ENCODE measurements around the gene FLNB.
"Not testable (repeated sequence)": the region's sequence is repeated elsewhere in the genome, so short reads cannot be mapped to it uniquely, and the experiment has no call there.

The FLNB gene

DNA sequence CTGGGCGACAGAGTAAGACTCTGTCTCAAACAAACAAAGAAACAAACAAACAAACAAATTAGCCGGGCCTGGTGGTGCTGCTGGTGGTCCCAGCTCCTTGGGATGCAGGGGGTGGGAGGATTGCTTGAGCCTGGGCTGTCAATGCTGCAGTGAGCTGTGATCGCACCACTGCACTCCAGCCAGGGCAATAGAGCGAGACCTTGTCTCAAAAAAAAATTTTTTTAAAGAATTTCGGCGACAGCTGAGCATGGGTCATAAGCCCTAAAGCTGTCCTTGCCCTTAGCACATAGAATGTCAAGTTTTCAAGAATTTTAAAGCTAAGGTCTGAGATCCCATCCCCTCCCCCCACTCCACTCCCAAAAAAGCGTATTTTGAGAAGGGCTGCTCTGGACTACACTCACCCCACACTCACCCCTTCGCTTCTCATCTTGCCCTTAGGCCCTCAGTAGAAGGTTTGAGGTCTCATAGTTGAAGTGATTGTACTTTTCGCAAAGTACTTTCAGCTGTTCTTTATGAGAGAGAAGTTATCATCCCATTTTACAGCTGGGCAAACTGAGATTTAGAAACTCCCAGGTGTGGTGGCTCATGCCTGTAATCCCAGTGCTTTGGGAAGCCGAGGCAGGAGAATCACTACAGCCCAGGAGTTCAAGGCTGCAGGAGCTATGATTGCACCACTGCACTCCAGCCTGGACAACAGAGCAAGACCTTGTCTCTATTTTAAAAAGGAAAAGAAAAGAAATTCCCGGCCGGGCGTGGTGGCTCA lies 34.3 kb upstream of the FLNB start:
- Mint-ChIP-seq H3K27me3 (no peaks in the 10 kb centered on the region), H3K36me3 (ENCODE audit: low read depth) (no peaks in the 10 kb centered on the region), H3K4me3 (no peak overlapping the region), H3K9me3 (no peaks in the 10 kb centered on the region), H3K27ac (no peak overlapping the region), H3K4me1 (ENCODE audit: low read depth) (no peaks in the 10 kb centered on the region)
- DNase-seq = no peak

DNA sequence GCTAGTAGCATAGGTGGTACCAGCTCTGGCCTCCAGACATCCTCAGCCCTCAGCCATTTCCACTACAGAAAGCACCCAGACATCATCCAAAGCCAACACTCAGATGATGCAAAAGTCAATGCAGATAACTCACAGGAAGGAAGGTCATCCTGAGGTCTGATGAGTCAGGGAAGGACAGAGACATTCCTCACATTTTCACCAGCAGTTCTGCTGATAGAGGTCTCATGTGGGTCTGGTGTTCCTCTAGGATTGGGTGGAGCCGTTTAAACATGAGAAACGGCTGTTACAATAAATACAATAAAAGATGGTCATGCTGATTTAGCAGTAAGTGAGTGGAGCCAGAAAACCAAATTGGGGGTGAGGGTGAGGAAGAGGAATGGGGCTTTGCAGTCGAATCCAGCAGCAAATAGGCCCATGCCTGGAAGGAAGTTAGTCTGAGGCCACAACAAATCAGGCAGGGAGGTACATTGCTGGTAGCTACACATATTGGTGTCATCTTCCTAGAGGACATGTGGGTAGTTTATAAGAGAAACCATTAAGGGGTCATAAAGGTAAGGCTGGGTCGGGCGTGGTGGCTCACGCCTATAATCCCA lies 33.3 kb upstream of the FLNB start:
- H3K27ac Mint-ChIP-seq = no peak overlapping the region
- H3K27me3 Mint-ChIP-seq = no peaks in the 10 kb centered on the region
- H3K9me3 Mint-ChIP-seq = no peaks in the 10 kb centered on the region
- no peaks in the 10 kb centered on the region for H3K36me3 Mint-ChIP-seq (ENCODE audit: low read depth)
- DNase-seq = no peak
- no peaks in the 10 kb centered on the region for H3K4me1 Mint-ChIP-seq (ENCODE audit: low read depth)
- H3K4me3 Mint-ChIP-seq = no peak overlapping the region

DNA sequence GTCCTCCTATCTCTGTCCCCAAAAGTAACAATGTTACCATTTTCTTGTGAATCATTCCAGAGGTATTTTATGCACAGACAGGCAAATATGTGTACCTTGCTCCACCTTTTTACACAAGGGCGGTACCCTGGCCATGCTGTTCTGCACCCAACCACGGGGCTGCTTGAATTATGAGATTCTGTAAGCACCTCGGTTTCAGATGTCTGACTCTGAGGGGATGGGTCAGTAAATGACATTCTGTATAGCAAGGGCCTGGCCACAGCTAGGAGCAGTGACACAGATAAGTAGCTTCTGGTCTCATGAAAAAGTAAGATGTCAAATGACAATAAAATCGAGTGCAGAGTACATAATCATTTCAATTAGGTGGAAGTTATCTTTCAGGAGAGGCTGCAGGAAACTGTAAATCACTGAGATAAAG lies 30.4 kb upstream of the FLNB start:
- no peak overlapping the region for H3K4me3 Mint-ChIP-seq

DNA sequence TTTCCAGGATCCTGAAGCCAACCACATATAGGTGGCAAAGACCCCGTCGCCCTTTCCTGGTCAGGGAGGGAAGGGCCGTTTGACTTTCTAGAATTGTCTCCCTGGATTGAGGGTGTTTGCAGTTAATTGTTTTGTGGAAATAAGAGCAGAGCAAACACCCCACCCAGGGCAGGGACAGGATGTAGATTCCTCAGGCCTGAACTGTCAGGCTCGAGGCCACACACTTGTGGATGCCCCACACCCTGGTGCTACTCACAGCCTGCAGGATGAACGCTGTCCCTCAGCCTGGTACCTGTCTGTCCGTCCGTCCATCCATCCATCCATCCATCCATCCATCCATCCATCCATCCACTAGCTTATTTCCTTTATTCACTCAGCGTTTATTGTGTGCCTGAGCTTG lies 29.9 kb upstream of the FLNB start:
- Mint-ChIP-seq H3K4me3 (no peak overlapping the region), H3K27ac (no peak overlapping the region), H3K36me3 (ENCODE audit: low read depth) (no peaks in the 10 kb centered on the region), H3K27me3 (no peaks in the 10 kb centered on the region), H3K9me3 (no peaks in the 10 kb centered on the region), H3K4me1 (ENCODE audit: low read depth) (peaks cover 10% of the 10 kb centered on the region)
- DNase-seq = no peak

More for the DNA sequence above, 30.4 kb upstream of the FLNB start:
- Mint-ChIP-seq H3K4me1 (ENCODE audit: low read depth) (peaks cover 5% of the 10 kb centered on the region), H3K27me3 (no peaks in the 10 kb centered on the region), H3K27ac (no peak overlapping the region), H3K9me3 (no peaks in the 10 kb centered on the region), H3K36me3 (ENCODE audit: low read depth) (no peaks in the 10 kb centered on the region)
- no peak for DNase-seq

DNA sequence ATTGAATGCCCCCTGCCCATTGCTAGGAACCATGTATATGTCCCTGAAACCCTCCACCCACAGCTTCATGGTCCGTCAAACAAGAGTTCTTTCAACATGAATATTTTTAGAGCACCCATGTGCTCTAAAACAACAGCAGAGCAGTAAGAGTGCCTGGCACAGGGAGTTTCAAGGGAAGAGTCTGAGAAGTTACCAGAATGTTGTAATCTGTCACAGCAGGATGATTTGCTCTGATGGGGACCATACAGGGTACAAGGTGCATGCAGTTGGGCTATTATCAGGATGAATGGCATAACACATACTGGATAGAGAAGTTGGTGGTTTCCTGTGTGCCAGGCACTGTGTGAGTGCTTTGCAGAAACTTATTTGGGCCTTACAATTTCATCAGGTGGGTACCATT lies 27.8 kb upstream of the FLNB start:
- Mint-ChIP-seq H3K4me1 (ENCODE audit: low read depth) (peaks cover 21% of the 10 kb centered on the region), H3K4me3 (no peak overlapping the region), H3K27me3 (no peaks in the 10 kb centered on the region), H3K9me3 (no peaks in the 10 kb centered on the region), H3K36me3 (ENCODE audit: low read depth) (no peaks in the 10 kb centered on the region), H3K27ac (no peak overlapping the region)
- DNase-seq = no peak

DNA sequence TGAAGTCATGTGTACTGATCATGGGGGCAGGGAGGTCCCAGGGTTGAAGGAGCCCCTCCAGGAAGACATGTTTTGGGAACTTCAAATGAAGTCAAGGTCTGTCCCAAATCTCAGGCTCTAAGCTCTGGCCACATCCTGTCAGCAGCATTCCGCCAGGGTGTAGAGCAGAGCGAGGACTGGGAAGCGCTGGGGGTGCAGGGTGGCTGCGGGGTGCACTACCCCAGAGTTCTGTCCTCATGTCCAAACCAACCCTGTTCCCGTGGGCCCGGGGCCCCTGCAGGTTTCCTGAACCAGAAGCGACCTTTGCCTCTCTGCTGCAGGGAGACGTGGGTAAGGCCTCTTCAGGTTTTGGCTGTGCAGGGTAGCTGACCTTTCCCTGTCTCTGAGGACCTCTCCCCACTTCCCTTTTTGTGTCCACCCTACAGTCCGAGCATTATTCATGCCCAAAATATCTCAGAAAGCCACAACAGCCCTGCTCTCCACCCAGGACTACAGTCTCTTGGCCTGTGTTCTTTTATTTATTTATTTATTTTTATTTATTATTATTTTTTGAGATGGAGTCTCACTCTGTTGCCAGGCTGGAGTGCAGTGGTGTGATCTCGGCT lies 26.6 kb upstream of the FLNB start:
- H3K27me3 Mint-ChIP-seq = no peaks in the 10 kb centered on the region
- H3K4me3 Mint-ChIP-seq = no peak overlapping the region
- H3K9me3 Mint-ChIP-seq = no peaks in the 10 kb centered on the region
- H3K4me1 Mint-ChIP-seq (ENCODE audit: low read depth) = peaks cover 21% of the 10 kb centered on the region
- no peak for DNase-seq
- no peak overlapping the region for H3K27ac Mint-ChIP-seq
- H3K36me3 Mint-ChIP-seq (ENCODE audit: low read depth) = no peaks in the 10 kb centered on the region

DNA sequence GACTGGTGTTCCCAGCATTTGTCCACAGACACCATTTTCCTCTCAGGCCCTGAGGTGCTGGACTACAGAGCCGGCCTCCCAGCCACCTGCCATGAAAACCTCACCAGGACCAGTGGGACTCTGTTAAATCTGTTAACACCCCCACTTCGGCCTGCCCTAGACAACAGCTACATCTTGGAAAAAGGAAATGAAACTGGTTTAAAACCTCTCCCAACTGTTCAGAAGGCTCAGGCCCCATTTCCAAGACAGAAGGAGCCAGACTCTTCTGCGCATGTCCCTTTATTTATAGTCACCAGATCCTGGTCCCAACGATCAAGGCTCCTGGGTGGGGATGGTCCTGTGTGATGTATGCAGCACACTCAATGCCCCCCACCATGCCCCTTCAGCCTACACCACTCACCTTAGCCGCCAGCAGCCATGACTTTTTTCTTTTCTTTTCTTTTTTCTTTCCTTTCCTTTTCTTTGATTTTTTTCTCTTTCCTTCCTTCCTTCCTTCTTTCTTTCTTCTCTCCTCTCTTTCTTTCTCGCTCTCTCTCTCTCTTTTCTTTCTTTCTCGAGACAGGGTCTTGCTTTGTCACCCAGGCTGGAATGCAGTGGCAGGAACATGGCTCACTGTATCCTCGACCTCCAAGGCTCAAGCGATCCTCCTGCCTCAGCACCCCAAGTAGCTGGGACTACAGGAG lies 25.5 kb upstream of the FLNB start:
- Mint-ChIP-seq H3K36me3 (ENCODE audit: low read depth) (no peaks in the 10 kb centered on the region), H3K27ac (peak overlapping the region; percentile 85), H3K4me1 (ENCODE audit: low read depth) (peaks cover 21% of the 10 kb centered on the region), H3K4me3 (no peak overlapping the region), H3K9me3 (no peaks in the 10 kb centered on the region), H3K27me3 (no peaks in the 10 kb centered on the region)
- no peak for DNase-seq

DNA sequence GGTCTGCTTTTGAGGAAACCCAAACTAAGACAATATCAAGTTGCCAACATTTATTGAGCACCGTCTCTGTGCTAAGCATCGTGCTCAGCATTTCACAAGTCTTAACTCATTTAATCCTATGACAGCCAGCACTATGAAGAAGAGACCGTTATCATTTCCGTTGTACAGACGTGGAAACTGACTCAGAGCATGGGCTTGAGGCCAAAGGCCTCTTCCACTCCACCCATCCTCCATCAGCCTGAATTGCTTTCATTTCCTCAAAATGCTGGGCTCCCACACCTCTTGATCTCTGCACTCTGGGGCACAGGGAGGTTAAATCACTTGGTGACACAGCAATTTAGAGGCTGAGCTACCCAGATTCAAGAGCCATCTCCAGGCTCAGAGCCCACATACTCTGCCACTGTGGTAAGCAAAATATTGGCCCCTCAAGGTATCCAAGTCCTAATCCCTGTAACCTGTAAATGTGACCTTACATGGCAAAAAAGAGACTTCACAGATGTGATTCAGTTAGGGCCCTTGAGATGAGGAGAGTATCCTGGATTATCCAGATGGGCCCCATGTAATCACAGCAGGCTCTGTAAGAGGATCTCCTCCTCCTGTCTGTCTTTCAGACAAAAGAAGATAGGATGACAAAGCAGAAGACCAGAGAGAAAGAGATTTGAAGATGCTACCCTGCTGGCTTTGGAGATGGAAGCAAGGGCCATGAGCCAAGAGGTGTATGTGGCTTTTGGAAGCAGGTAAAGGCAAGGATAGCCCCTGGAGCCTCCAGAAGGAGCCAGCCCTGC lies 24.3 kb upstream of the FLNB start:
- no peaks in the 10 kb centered on the region for H3K9me3 Mint-ChIP-seq
- peak overlapping the region; percentile 85 for H3K27ac Mint-ChIP-seq
- H3K4me1 Mint-ChIP-seq (ENCODE audit: low read depth) = peaks cover 21% of the 10 kb centered on the region
- DNase-seq = peak; percentile 50
- no peaks in the 10 kb centered on the region for H3K36me3 Mint-ChIP-seq (ENCODE audit: low read depth)
- H3K4me3 Mint-ChIP-seq = no peak overlapping the region
- H3K27me3 Mint-ChIP-seq = no peaks in the 10 kb centered on the region

DNA sequence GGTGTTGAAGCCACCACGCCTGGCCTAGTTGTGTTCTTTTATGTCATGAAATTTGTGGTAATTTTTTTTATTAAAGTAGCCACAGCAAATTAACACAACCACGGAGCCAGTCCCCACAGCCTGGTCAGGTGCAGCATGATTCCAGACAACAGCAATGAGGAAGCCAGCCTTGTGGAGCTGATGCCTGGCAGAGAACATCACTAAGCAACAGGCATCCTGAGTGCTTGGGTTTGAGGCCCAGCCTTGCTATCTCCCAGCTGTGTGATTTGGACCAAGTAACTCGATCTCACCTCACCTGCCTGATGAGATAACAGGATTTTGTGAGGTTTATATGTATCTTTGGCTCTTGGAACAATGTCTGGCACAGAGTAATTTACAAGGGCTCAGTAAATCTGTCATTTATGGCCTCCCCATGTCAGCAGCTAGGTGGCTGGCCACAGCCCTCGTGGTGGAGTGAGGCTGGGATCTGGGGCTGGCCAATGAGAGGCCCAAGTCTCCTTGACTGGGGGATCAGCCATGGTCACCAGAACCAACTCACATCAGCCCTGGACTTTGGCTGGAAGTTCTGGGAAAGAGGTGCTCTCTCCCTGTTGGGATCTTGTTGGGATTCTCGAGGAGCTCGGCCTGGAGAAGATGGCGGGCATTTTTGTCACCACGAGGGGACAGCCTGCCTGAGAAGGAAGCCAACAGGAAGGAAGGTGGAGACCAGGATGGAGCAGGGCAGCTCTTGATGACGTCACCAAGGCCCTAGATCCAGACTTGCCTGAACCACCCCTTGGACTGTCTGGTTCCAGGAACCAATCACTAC lies 22.8 kb upstream of the FLNB start:
- H3K36me3 Mint-ChIP-seq (ENCODE audit: low read depth) = no peaks in the 10 kb centered on the region
- no peaks in the 10 kb centered on the region for H3K9me3 Mint-ChIP-seq
- no peak overlapping the region for H3K4me3 Mint-ChIP-seq
- no peaks in the 10 kb centered on the region for H3K27me3 Mint-ChIP-seq
- peaks cover 21% of the 10 kb centered on the region for H3K4me1 Mint-ChIP-seq (ENCODE audit: low read depth)
- no peak for DNase-seq
- H3K27ac Mint-ChIP-seq = no peak overlapping the region

DNA sequence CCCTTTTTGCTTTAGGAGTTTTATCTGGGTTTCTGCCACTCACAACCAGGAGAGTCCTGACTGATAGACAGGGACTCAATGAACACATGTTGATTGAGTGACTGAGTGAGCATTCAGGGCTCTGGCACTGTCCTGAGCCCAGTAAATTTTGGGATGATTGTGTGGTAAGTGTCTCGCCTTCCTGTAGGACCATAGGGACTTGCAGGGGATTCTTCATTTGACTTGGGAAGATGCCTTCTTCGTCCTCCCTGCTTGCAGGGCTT lies 22.3 kb upstream of the FLNB start:
- Mint-ChIP-seq H3K27ac (no peak overlapping the region), H3K27me3 (no peaks in the 10 kb centered on the region), H3K4me3 (no peak overlapping the region), H3K36me3 (ENCODE audit: low read depth) (no peaks in the 10 kb centered on the region), H3K9me3 (no peaks in the 10 kb centered on the region), H3K4me1 (ENCODE audit: low read depth) (peaks cover 21% of the 10 kb centered on the region)
- no peak for DNase-seq

DNA sequence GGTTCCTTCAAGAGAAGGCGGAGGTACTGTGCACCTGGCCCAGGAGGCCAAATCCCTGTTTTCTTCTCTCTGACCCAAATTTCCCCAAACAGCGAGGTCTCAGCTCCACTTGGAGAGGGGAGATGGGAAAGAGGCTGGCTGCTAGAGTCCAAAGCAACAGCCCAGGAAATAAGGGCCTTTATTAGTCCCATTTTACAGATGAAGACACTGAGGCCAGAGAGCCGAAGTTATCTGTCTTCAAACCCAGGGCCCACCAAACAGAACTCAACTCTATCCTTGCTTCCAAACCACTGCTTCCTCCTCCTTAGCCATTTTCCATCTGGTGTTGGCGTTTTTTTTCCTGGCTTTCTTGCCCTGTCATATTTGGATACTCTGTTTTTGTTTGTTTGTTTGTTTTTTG lies 22.0 kb upstream of the FLNB start:
- no peak overlapping the region for H3K4me3 Mint-ChIP-seq
- peaks cover 21% of the 10 kb centered on the region for H3K4me1 Mint-ChIP-seq (ENCODE audit: low read depth)
- no peaks in the 10 kb centered on the region for H3K27me3 Mint-ChIP-seq
- no peak overlapping the region for H3K27ac Mint-ChIP-seq
- H3K9me3 Mint-ChIP-seq = no peaks in the 10 kb centered on the region
- H3K36me3 Mint-ChIP-seq (ENCODE audit: low read depth) = no peaks in the 10 kb centered on the region
- no peak for DNase-seq

DNA sequence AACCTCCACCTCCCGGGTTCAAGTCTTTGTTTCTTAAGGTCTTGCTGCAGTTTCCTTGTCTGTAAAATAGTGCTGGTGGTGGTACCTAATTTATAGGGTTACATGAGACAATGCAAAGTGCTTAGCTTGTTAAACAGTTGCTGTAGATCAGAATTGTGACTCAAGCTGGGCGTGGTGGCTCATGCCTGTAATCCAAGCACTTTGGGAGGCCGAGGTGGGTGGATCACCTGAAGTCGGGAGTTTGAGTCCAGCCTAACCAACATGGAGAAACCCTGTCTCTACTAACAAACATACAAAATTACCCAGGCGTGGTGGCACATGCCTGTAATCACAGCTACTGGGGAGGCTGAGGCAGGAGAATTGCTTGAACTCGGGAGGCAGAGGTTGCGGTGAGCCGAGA lies 19.0 kb upstream of the FLNB start:
- H3K4me3 Mint-ChIP-seq; H3K4me1 Mint-ChIP-seq (ENCODE audit: low read depth); H3K27ac Mint-ChIP-seq; H3K9me3 Mint-ChIP-seq; H3K36me3 Mint-ChIP-seq (ENCODE audit: low read depth); DNase-seq; H3K27me3 Mint-ChIP-seq: not testable (repeated sequence)

DNA sequence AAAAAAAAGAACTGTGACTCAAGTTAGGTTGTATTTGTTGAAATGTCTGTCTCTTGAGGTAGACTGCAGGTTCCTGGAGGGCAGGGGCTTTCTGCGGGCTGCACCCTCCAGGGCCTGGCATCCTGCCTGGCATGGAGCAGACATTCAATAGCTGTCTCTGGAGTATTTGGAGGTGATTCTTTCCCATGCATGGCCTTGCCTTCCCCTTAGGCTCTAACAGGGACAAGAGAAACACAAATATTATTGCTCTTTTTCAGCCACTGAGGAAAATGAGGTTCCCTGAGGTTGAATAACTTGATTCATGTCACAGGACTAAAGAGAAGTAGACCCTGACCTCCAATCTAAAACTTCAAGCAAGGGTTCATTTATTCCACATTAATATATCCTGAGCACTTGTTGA lies 18.6 kb upstream of the FLNB start:
- Mint-ChIP-seq H3K9me3 (no peaks in the 10 kb centered on the region), H3K4me1 (ENCODE audit: low read depth) (no peaks in the 10 kb centered on the region), H3K27ac (no peak overlapping the region), H3K27me3 (no peaks in the 10 kb centered on the region), H3K36me3 (ENCODE audit: low read depth) (no peaks in the 10 kb centered on the region), H3K4me3 (no peak overlapping the region)
- no peak for DNase-seq
